Left forelimb (tissue), 1 donor: ENCODE measurements around the gene TFAP2A.

Experiments used
- DNase-seq: peaks from one replicate; pipeline ENCODE4 v3.0.0-alpha.2; 2018; ENCODE audit warnings: low spot score

The TFAP2A gene

GRCh38 chr6:10399451-10399850 is 15.4 kb downstream of the TFAP2A start:
- DNase-seq: peak; percentile 40

GRCh38 chr6:10398446-10399218 is 16.2 kb downstream of the TFAP2A start:
- peak; percentile 61 for DNase-seq

- peak; percentile 55 for DNase-seq
Observed at GRCh38 chr6:10397756-10398445, 17.0 kb downstream of the TFAP2A start.

GRCh38 chr6:10396785-10397184 is 18.1 kb downstream of the TFAP2A start:
- DNase-seq: no peak

GRCh38 chr6:10395704-10396546 is 18.9 kb downstream of the TFAP2A start:
- peak; percentile 31 for DNase-seq

- no peak for DNase-seq
Observed at GRCh38 chr6:10395171-10395703, 19.6 kb downstream of the TFAP2A start.

- no peak for DNase-seq
Observed at GRCh38 chr6:10393544-10394225, 21.2 kb downstream of the TFAP2A start.

GRCh38 chr6:10391799-10392198 is 23.1 kb downstream of the TFAP2A start:
- no peak for DNase-seq

- DNase-seq: no peak
Observed at GRCh38 chr6:10391299-10391630, 23.6 kb downstream of the TFAP2A start.

- DNase-seq: no peak
Observed at GRCh38 chr6:10390495-10391298, 24.2 kb downstream of the TFAP2A start.

- peak; percentile 64 for DNase-seq
Observed at GRCh38 chr6:10389739-10390494, 25.0 kb downstream of the TFAP2A start.

GRCh38 chr6:10386756-10387654 is 27.9 kb downstream of the TFAP2A start:
- DNase-seq: no peak

- no peak for DNase-seq
Observed at GRCh38 chr6:10386220-10386619, 28.7 kb downstream of the TFAP2A start.

- DNase-seq: no peak
Observed at GRCh38 chr6:10385524-10386132, 29.2 kb downstream of the TFAP2A start.

- DNase-seq: no peak
Observed at GRCh38 chr6:10384610-10385523, 30.0 kb downstream of the TFAP2A start.

- DNase-seq: no peak
Observed at GRCh38 chr6:10384091-10384609, 30.7 kb downstream of the TFAP2A start.

- no peak for DNase-seq
Observed at GRCh38 chr6:10383331-10384090, 31.4 kb downstream of the TFAP2A start.
